ENCODE measurements around the gene OGFR. TPM values are rescaled to one million over a fixed set of nuclear protein-coding genes. Genes with fewer than 3 reads are reported as not detected.
A peak's percentile ranks its signal among the peaks of the same experiment; 100 is the strongest.

Gene OGFR
- polyA plus RNA-seq, 1 donor, result 46.1 TPM

GRCh38 chr20:62792940-62793756 lies 11.5 kb upstream of the OGFR start:
- H3K4me1 ChIP-seq (ENCODE audit: control insufficient read depth, insufficient read depth, low read length), result peaks cover 32% of the 10 kb centered on the region
- no peak for DNase-seq

DNA sequence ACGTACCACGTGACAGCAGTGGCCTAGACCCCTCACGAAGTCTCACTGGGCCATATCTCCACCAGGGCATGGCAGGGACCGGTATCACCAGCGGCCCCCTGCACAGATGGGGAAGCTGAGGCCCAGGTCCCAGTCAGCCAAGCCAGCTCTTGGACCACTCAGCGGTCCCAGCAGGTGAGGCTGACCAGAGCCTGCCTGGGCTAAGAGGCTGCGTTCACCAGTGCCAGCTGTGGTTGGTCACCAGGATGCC lies 11.0 kb upstream of the OGFR start:
- no CpG with 5 or more reads among the region's 7 CpGs for WGBS (ENCODE audit: insufficient coverage, low lambda C conversion rate)
- peaks cover 37% of the 10 kb centered on the region for H3K4me1 ChIP-seq (ENCODE audit: control insufficient read depth, insufficient read depth, low read length)
- peaks cover 11% of the 10 kb centered on the region for H3K36me3 ChIP-seq (ENCODE audit: control insufficient read depth, insufficient read depth, low read length)
- DNase-seq, result no peak
- peak overlapping the region; percentile 47 for H3K4me3 ChIP-seq (ENCODE audit: low read length)
- H3K9me3 ChIP-seq (ENCODE audit: control insufficient read depth, low read depth, low read length), result no peaks in the 10 kb centered on the region
- peak overlapping the region; percentile 65 for H3K27ac ChIP-seq (ENCODE audit: low read length)
- H3K27me3 ChIP-seq (ENCODE audit: control insufficient read depth, insufficient read depth, low read length), result no peaks in the 10 kb centered on the region

More at GRCh38 chr20:62792940-62793756, 11.5 kb upstream of the OGFR start:
- Histone ChIP-seq H3K36me3 (ENCODE audit: control insufficient read depth, insufficient read depth, low read length) (peaks cover 5% of the 10 kb centered on the region), H3K27ac (ENCODE audit: low read length) (no peak overlapping the region), H3K9me3 (ENCODE audit: control insufficient read depth, low read depth, low read length) (no peaks in the 10 kb centered on the region), H3K4me3 (ENCODE audit: low read length) (no peak overlapping the region), H3K27me3 (ENCODE audit: control insufficient read depth, insufficient read depth, low read length) (no peaks in the 10 kb centered on the region)
- 80% methylated on average over 2 of the region's 22 CpGs for WGBS (ENCODE audit: insufficient coverage, low lambda C conversion rate)

DNA sequence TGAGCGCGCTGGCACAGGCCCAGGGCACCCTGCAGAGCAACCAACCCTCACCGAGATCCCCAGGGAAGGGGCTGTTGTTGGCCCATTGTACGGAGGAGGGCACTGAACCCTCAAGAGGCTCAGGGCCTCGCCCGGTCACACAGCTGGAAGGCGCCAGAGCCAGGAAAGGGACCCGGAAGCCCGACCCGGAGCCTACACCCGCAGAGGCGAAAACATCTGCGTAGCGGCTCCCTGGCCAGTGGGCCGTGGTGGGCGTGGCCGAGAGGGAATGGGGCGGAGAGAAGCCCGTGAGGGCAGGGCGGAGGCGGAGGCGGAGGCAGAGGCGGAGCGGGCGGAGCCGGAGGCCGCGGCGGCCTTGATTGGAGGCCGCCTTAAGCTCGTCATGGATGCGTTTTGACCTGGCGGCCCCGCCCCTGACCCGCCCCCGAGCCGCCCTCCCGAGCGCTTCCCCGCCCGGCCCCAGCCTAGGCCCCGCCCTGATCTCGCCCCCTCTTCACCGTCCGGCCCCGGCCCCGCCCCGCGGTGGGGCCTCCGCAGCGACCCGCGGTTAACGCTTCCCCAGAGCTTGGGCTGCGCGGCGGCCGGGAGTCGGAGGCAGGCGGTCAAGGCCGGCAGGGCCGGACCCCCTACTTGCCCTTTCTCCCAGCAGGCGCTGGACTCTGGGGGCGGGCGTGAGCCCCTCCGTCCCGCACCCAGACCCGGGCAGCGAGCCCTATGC lies 10.5 kb upstream of the OGFR start:
- Histone ChIP-seq H3K36me3 (ENCODE audit: control insufficient read depth, insufficient read depth, low read length) (peaks cover 16% of the 10 kb centered on the region), H3K27ac (ENCODE audit: low read length) (peak overlapping the region; percentile 89), H3K9me3 (ENCODE audit: control insufficient read depth, low read depth, low read length) (no peaks in the 10 kb centered on the region), H3K4me3 (ENCODE audit: low read length) (peak overlapping the region; percentile 71), H3K27me3 (ENCODE audit: control insufficient read depth, insufficient read depth, low read length) (no peaks in the 10 kb centered on the region), H3K4me1 (ENCODE audit: control insufficient read depth, insufficient read depth, low read length) (peaks cover 37% of the 10 kb centered on the region)
- DNase-seq, result peak; percentile 95 to 96
- no CpG with 5 or more reads among the region's 69 CpGs for WGBS (ENCODE audit: insufficient coverage, low lambda C conversion rate)

- H3K9me3 ChIP-seq (ENCODE audit: control insufficient read depth, low read depth, low read length), result no peaks in the 10 kb centered on the region
- peak; percentile 52 to 72 for DNase-seq
- H3K4me1 ChIP-seq (ENCODE audit: control insufficient read depth, insufficient read depth, low read length), result peaks cover 37% of the 10 kb centered on the region
- H3K36me3 ChIP-seq (ENCODE audit: control insufficient read depth, insufficient read depth, low read length), result peaks cover 25% of the 10 kb centered on the region
- H3K4me3 ChIP-seq (ENCODE audit: low read length), result peak overlapping the region; percentile 71
- no peaks in the 10 kb centered on the region for H3K27me3 ChIP-seq (ENCODE audit: control insufficient read depth, insufficient read depth, low read length)
- 0% methylated on average over 4 of the region's 68 CpGs for WGBS (ENCODE audit: insufficient coverage, low lambda C conversion rate)
- peak overlapping the region; percentile 89 for H3K27ac ChIP-seq (ENCODE audit: low read length)
Observed at GRCh38 chr20:62795023-62795761, 9.4 kb upstream of the OGFR start.

GRCh38 chr20:62796699-62797491 lies 7.7 kb upstream of the OGFR start:
- WGBS (ENCODE audit: insufficient coverage, low lambda C conversion rate), result no CpG with 5 or more reads among the region's 53 CpGs
- Histone ChIP-seq H3K27me3 (ENCODE audit: control insufficient read depth, insufficient read depth, low read length) (no peaks in the 10 kb centered on the region), H3K4me3 (ENCODE audit: low read length) (peak overlapping the region; percentile 41), H3K36me3 (ENCODE audit: control insufficient read depth, insufficient read depth, low read length) (peaks cover 39% of the 10 kb centered on the region), H3K27ac (ENCODE audit: low read length) (no peak overlapping the region), H3K4me1 (ENCODE audit: control insufficient read depth, insufficient read depth, low read length) (peaks cover 34% of the 10 kb centered on the region), H3K9me3 (ENCODE audit: control insufficient read depth, low read depth, low read length) (no peaks in the 10 kb centered on the region)
- no peak for DNase-seq

- Histone ChIP-seq H3K4me3 (ENCODE audit: low read length) (peak overlapping the region; percentile 6), H3K27ac (ENCODE audit: low read length) (peak overlapping the region; percentile 74), H3K36me3 (ENCODE audit: control insufficient read depth, insufficient read depth, low read length) (peaks cover 39% of the 10 kb centered on the region), H3K4me1 (ENCODE audit: control insufficient read depth, insufficient read depth, low read length) (peaks cover 34% of the 10 kb centered on the region), H3K27me3 (ENCODE audit: control insufficient read depth, insufficient read depth, low read length) (no peaks in the 10 kb centered on the region), H3K9me3 (ENCODE audit: control insufficient read depth, low read depth, low read length) (no peaks in the 10 kb centered on the region)
- 79% methylated on average over 5 of the region's 26 CpGs for WGBS (ENCODE audit: insufficient coverage, low lambda C conversion rate)
- peak; percentile 35 to 78 for DNase-seq
Observed at GRCh38 chr20:62797671-62798532, 6.7 kb upstream of the OGFR start.

GRCh38 chr20:62799036-62799435 lies 5.6 kb upstream of the OGFR start:
- no CpG with 5 or more reads among the region's 8 CpGs for WGBS (ENCODE audit: insufficient coverage, low lambda C conversion rate)
- Histone ChIP-seq H3K4me1 (ENCODE audit: control insufficient read depth, insufficient read depth, low read length) (peaks cover 25% of the 10 kb centered on the region), H3K4me3 (ENCODE audit: low read length) (no peak overlapping the region), H3K36me3 (ENCODE audit: control insufficient read depth, insufficient read depth, low read length) (peaks cover 39% of the 10 kb centered on the region), H3K27me3 (ENCODE audit: control insufficient read depth, insufficient read depth, low read length) (no peaks in the 10 kb centered on the region), H3K9me3 (ENCODE audit: control insufficient read depth, low read depth, low read length) (no peaks in the 10 kb centered on the region), H3K27ac (ENCODE audit: low read length) (no peak overlapping the region)
- DNase-seq, result no peak

- no peak for DNase-seq
- no CpG with 5 or more reads among the region's 19 CpGs for WGBS (ENCODE audit: insufficient coverage, low lambda C conversion rate)
- Histone ChIP-seq H3K27me3 (ENCODE audit: control insufficient read depth, insufficient read depth, low read length) (no peaks in the 10 kb centered on the region), H3K9me3 (ENCODE audit: control insufficient read depth, low read depth, low read length) (no peaks in the 10 kb centered on the region), H3K36me3 (ENCODE audit: control insufficient read depth, insufficient read depth, low read length) (peaks cover 39% of the 10 kb centered on the region), H3K27ac (ENCODE audit: low read length) (no peak overlapping the region), H3K4me3 (ENCODE audit: low read length) (no peak overlapping the region), H3K4me1 (ENCODE audit: control insufficient read depth, insufficient read depth, low read length) (peaks cover 25% of the 10 kb centered on the region)
Observed at GRCh38 chr20:62799459-62799858, 5.2 kb upstream of the OGFR start.

DNA sequence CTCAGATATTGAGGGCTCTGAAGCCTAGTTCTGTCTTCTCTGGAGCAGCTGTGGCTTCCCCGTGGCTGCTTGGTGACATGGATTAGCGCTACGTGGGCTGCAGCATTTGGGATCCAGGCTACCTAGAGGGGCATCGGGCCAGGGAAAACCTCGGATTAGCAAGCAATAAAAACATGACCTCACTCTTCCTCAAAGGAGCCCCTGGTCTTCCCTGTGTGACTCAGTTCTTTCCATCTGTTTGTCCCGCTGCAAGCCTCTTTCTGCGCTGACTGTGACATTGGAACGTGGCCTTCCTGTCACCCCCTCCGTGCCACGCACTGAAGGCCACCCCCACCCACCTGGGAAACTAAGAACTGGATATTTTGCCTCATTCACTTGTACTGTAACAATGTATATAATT lies 4.8 kb upstream of the OGFR start:
- no CpG with 5 or more reads among the region's 10 CpGs for WGBS (ENCODE audit: insufficient coverage, low lambda C conversion rate)
- no peak for DNase-seq
- H3K36me3 ChIP-seq (ENCODE audit: control insufficient read depth, insufficient read depth, low read length), result peaks cover 39% of the 10 kb centered on the region
- no peak overlapping the region for H3K27ac ChIP-seq (ENCODE audit: low read length)
- H3K4me3 ChIP-seq (ENCODE audit: low read length), result no peak overlapping the region
- H3K4me1 ChIP-seq (ENCODE audit: control insufficient read depth, insufficient read depth, low read length), result peaks cover 21% of the 10 kb centered on the region
- no peaks in the 10 kb centered on the region for H3K9me3 ChIP-seq (ENCODE audit: control insufficient read depth, low read depth, low read length)
- no peaks in the 10 kb centered on the region for H3K27me3 ChIP-seq (ENCODE audit: control insufficient read depth, insufficient read depth, low read length)

Measured in large intestine (tissue), 3 donors.